Measurements from ENCODE around the gene HRH2. TPM values are rescaled to one million over a fixed set of nuclear protein-coding genes. Genes with fewer than 3 reads are reported as not detected.

Gene HRH2
- total RNA-seq, 2 experiments from 2014 or later, result 8.7 to 10.0 TPM

DNA sequence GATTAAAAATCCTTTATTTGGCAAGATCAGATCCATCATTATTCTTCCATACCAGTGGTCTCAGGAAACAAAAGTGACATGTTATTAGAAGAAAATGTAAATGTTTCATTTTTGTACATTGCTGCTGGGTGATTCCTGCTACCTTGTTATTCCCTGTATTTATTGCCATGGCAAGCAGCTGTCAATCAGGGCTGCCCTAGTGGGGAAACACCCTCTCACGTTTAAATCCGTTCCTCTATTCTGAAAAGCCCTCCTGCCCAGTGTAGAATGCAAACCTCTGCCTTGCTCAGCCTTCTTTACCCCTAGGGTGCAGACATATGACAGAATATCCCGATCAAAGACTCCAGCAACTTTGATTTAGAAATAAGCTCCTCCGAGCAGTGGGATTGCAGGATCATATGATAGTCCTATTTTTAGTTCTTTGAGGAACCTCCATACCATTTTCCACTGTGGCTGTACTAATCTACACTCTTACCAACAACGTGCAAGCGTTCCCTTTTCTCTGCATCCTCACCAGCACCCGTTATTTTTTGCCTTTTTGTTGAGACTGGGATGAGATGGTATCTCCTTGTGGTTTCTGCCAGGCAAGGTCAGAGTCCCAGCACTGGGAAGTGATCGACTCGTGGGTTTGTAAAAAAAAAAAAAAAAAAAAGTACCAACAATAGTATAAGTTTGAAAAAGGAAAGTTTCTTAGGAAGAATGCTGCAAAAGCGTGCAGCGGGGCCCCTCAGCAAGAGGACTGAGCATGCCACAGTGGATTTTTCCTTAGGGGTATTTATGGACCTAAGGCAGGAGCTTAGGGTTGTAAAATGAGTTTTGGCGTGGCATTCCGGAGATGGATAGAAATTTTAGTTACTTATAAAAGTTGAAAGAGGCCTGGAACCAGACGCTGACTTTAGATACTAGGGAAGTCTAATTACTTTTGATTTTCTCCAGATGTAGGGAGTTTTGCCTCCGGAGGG, 66.7 kb downstream of the HRH2 start:
- CTCF ChIA-PET, result interaction anchor here (0.6 to 1.2 kb wide), 4 partner anchors 9 to 757 kb away, joined by 3 to 5 read pairs (median 4); no protein-coding TSS in a partner anchor
- Mint-ChIP-seq H3K9me3 (no peaks in the 10 kb centered on the region), H3K27me3 (ENCODE audit: low read depth) (peaks cover 5% of the 10 kb centered on the region), H3K27ac (no peak overlapping the region), H3K4me3 (no peak overlapping the region), H3K36me3 (ENCODE audit: low read depth) (no peaks in the 10 kb centered on the region), H3K4me1 (ENCODE audit: low read depth) (peaks cover 1% of the 10 kb centered on the region)
- intact Hi-C loops (cut with micrococcal nuclease), result loop anchor here (5.0 kb wide), 1 partner anchor 228 kb away; no protein-coding TSS in a partner anchor
- DNase-seq, result no peak

DNA sequence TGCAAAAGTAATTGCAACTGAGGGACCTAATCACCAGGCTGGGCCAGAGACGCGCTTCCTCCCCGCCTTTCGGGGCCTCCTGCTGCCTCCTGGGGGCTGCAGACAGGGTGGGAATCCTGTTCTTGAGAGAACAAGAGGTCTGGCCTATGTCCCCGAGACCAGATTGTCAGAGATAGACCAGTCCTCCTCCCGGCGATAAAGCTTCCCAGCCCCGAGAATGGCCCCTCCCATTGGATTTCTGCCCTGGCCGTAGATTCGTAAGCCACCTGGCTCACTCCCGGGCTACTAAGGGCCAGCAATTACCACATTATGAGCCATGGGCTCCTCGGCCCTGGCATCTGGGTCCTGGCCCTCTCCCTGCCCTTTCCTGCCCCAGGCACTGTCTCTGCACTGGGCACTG, 70.4 kb downstream of the HRH2 start:
- H3K27ac Mint-ChIP-seq, result no peak overlapping the region
- no peaks in the 10 kb centered on the region for H3K36me3 Mint-ChIP-seq (ENCODE audit: low read depth)
- CTCF ChIA-PET, result interaction anchor here (2.0 to 5.0 kb wide), 3 partner anchors 9 to 194 kb away, joined by 6 to 35 read pairs (median 12); no protein-coding TSS in a partner anchor
- peaks cover 7% of the 10 kb centered on the region for H3K4me1 Mint-ChIP-seq (ENCODE audit: low read depth)
- H3K27me3 Mint-ChIP-seq (ENCODE audit: low read depth), result peaks cover 7% of the 10 kb centered on the region
- no peak for DNase-seq
- no peaks in the 10 kb centered on the region for H3K9me3 Mint-ChIP-seq
- intact Hi-C loops (cut with micrococcal nuclease), result loop anchor here (2.0 to 5.0 kb wide), 2 partner anchors 144 to 224 kb away; no protein-coding TSS in a partner anchor
- H3K4me3 Mint-ChIP-seq, result no peak overlapping the region

DNA sequence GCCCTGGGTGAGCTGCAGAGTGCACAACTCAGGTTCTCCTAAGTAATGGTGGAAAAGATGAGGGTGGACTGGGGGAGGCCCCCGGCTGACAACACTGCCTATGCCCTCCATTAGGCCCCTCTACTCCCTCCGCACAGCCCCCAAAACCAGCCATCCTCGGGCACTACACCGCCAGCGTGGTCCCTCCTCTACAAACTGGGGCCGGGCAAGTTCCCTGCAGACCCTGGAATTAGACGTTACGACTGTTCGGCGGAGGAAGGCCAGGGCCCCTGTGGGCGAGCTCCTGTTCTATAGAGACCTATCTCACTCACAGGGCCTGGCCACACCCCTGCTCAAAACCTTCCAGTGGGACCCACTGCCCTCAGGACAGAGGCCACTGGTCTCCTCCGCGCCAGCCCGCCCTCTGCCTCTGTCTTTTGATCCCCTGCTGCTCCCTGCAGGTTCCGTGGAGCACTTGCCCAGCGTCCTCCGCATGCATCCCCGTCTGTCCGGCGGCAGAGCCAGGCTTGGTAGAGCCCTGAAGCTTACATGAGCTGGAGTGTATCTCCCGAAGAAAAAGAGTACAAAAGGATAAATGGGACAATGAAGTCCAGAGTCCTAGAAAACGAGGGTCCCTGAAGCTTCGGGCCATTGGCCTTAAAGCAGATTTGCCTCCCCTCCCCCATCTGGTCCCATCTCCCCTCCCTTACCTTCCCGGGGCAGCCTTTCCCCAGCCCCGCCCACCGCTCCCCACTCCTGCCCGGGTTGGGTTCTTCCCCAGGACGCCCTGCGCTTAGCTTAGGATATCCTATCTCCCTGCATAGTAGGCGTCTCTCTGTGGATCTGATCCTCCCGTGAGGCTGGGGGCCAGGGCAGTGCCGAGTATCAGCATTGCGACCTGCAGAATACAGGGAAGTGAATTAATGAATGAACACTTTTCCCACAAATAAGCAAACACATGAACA, 71.3 kb downstream of the HRH2 start:
- Mint-ChIP-seq H3K27me3 (ENCODE audit: low read depth) (peaks cover 7% of the 10 kb centered on the region), H3K4me1 (ENCODE audit: low read depth) (peaks cover 7% of the 10 kb centered on the region), H3K27ac (no peak overlapping the region), H3K36me3 (ENCODE audit: low read depth) (no peaks in the 10 kb centered on the region), H3K4me3 (no peak overlapping the region), H3K9me3 (no peaks in the 10 kb centered on the region)
- no peak for DNase-seq
- intact Hi-C loops (cut with micrococcal nuclease), result loop anchor here (2.0 to 5.0 kb wide), 2 partner anchors 144 to 223 kb away; no protein-coding TSS in a partner anchor
- CTCF ChIA-PET, result interaction anchor here (0.5 to 5.0 kb wide), 36 partner anchors 10 to 845 kb away, joined by 3 to 35 read pairs (median 4); partner anchors contain the start of gene CPLX2

DNA sequence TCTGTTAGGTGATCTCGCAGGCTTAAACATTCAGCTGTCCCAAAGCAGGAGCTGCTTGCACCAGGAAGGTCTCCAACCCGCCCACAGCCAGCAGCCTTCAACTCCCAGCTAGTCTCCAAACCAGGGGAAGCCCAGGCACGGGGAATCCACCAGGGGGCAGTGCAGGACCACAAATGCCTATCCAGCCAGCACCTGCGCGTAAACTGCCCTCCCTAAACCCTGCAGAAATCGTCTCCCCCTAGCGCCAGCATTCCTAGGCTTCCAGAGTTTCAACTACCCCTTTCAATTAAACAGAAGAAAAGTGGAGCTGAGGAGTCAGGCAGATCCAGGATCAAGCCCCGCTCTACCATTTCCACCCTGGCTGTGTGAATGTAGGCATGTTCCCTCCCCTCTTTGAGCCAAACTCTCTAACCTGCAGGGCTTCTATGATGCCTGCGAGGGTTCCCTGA, 72.0 kb downstream of the HRH2 start:
- H3K9me3 Mint-ChIP-seq, result no peaks in the 10 kb centered on the region
- H3K4me3 Mint-ChIP-seq, result no peak overlapping the region
- H3K27ac Mint-ChIP-seq, result no peak overlapping the region
- CTCF ChIA-PET, result interaction anchor here (0.6 to 5.0 kb wide), 36 partner anchors 11 to 844 kb away, joined by 3 to 35 read pairs (median 4); partner anchors contain the start of gene CPLX2
- peaks cover 7% of the 10 kb centered on the region for H3K27me3 Mint-ChIP-seq (ENCODE audit: low read depth)
- no peaks in the 10 kb centered on the region for H3K36me3 Mint-ChIP-seq (ENCODE audit: low read depth)
- intact Hi-C loops (cut with micrococcal nuclease), result loop anchor here (2.0 to 5.0 kb wide), 2 partner anchors 143 to 222 kb away; no protein-coding TSS in a partner anchor
- peaks cover 7% of the 10 kb centered on the region for H3K4me1 Mint-ChIP-seq (ENCODE audit: low read depth)
- DNase-seq, result peak; percentile 98

DNA sequence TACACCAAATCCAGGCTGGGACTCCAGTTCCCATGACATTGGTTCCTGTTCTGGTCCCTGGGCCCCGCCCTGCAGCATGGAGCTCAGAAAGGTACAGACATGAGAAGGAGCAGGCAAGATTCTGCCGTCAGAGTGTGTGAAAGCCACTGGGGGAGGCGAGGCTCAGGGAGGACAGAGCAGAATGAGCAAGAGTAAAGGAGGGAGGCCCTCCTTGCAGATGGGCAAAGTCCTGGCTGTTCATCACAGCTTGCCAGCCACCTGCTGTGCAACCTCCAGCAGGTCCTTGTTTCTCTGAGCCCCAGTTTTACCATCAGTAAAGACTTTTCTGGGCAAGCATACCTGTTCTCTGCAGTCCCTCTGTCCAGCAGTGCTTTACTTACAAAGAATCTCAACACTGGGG, 73.3 kb downstream of the HRH2 start:
- H3K4me1 Mint-ChIP-seq (ENCODE audit: low read depth), result peaks cover 7% of the 10 kb centered on the region
- H3K9me3 Mint-ChIP-seq, result no peaks in the 10 kb centered on the region
- peaks cover 7% of the 10 kb centered on the region for H3K27me3 Mint-ChIP-seq (ENCODE audit: low read depth)
- H3K4me3 Mint-ChIP-seq, result no peak overlapping the region
- DNase-seq, result no peak
- H3K27ac Mint-ChIP-seq, result no peak overlapping the region
- H3K36me3 Mint-ChIP-seq (ENCODE audit: low read depth), result no peaks in the 10 kb centered on the region
- CTCF ChIA-PET, result interaction anchor here (1.0 to 5.0 kb wide), 4 partner anchors 12 to 197 kb away, joined by 3 to 35 read pairs (median 12); no protein-coding TSS in a partner anchor
- intact Hi-C loops (cut with micrococcal nuclease), result no loop called here

DNA sequence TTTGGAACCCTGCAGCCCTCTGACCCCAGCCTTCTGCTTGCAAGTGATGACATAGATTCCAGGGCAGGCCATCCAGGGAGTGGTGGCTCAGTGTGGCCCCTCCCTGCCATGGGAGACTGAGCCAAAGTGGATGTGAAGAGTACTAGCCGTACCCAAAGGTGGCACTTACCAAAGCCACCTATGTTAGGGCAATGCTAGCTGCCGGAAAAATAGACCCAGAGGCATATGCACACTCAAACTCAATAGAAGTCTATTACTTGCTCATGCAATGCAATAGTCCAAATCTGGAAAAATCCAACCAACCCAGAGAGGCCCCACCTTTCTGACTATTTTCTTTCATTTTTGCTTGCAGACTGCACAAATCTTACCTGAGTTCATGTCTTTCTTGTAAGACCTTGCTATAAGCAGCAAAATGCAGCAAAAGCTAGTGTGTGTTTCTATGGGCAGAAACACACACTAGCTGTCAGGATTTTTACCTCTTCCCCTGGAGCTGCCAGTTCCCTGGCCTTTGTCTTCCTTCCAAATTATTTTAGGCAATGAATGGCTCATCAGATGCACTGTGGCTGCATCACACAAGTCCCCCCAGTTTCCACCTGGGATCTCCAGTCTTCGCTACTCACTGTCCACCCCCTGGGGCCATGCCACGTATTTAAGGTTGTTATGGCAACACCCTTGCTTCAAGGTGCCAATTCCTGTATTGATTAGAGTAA, 74.0 kb downstream of the HRH2 start:
- H3K9me3 Mint-ChIP-seq, result no peaks in the 10 kb centered on the region
- H3K4me1 Mint-ChIP-seq (ENCODE audit: low read depth), result peaks cover 7% of the 10 kb centered on the region
- H3K4me3 Mint-ChIP-seq, result no peak overlapping the region
- DNase-seq, result no peak
- no peak overlapping the region for H3K27ac Mint-ChIP-seq
- peaks cover 7% of the 10 kb centered on the region for H3K27me3 Mint-ChIP-seq (ENCODE audit: low read depth)
- intact Hi-C loops (cut with micrococcal nuclease), result no loop called here
- CTCF ChIA-PET, result interaction anchor here (0.5 to 5.0 kb wide), 3 partner anchors 13 to 198 kb away, joined by 4 to 35 read pairs (median 21); no protein-coding TSS in a partner anchor
- no peaks in the 10 kb centered on the region for H3K36me3 Mint-ChIP-seq (ENCODE audit: low read depth)

DNA sequence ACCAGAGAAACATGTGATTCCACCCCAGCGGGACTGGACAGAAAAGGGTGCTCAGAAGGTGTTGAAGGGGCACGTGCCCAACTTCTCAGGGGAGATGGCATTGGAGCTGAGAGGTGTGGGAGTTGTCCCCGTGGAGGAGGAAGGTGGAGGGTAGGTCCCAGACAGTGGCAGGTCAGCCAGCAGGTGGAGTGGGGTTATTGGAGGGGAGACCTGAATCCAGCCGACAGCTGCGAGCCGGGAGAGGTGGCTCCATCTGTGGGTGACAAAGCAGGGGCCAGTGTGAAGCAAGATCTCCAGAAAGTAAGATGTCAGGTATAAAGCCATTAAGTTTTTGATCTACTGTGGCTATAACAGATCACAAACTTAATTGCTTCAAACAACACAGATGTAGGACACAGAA, 75.1 kb downstream of the HRH2 start:
- CTCF ChIA-PET, result no interaction called here
- H3K27ac Mint-ChIP-seq, result no peak overlapping the region
- intact Hi-C loops (cut with micrococcal nuclease), result no loop called here

DNA sequence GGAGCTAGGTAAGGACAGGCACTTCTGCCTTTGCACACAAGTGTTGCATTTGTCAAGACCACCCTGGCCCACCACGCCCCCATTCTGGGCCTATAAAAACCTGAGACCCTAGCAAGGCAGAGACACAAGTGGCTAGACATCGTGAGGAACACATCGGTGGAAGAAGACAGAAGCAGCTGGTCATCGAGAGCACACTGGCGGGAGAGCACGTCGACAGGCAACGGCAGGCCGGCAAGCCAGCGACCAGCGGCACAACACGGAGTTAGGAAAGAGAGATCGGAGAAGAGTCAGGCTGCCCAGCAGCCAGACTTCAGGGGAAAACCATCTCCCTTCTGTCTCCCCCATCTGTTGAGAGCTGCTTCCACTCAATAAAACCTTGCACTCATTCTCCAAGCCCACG, 76.1 kb downstream of the HRH2 start:
- Mint-ChIP-seq H3K9me3 (no peaks in the 10 kb centered on the region), H3K36me3 (ENCODE audit: low read depth) (no peaks in the 10 kb centered on the region), H3K27me3 (ENCODE audit: low read depth) (peaks cover 6% of the 10 kb centered on the region), H3K4me1 (ENCODE audit: low read depth) (peaks cover 7% of the 10 kb centered on the region), H3K4me3 (no peak overlapping the region), H3K27ac (no peak overlapping the region)
- DNase-seq, result no peak
- CTCF ChIA-PET, result interaction anchor here (0.6 to 1.1 kb wide), 2 partner anchors 25 to 200 kb away, joined by 3 read pairs; no protein-coding TSS in a partner anchor
- intact Hi-C loops (cut with micrococcal nuclease), result no loop called here

More for the DNA sequence above, 75.1 kb downstream of the HRH2 start:
- peaks cover 7% of the 10 kb centered on the region for H3K4me1 Mint-ChIP-seq (ENCODE audit: low read depth)
- H3K9me3 Mint-ChIP-seq, result no peaks in the 10 kb centered on the region
- DNase-seq, result no peak
- H3K4me3 Mint-ChIP-seq, result no peak overlapping the region
- H3K36me3 Mint-ChIP-seq (ENCODE audit: low read depth), result no peaks in the 10 kb centered on the region
- H3K27me3 Mint-ChIP-seq (ENCODE audit: low read depth), result peaks cover 7% of the 10 kb centered on the region

DNA sequence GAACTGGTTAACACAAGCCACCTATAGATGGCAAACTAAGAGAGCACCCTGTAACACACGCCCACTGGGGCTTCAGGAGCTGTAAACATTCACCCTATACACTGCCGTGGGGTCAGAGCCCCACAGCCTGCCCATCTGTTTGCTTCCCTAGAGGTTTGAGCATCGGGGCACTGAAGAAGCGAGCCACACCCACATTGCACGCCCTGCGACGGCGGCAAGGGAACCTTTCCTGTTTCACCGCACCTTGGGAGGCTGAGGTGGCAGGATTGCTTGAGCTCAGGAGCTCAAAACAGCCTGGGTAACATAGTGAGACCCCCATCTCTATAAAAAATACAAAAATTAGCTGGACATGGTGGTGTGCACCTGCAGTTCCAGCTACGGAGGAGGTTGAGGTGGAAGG, 76.6 kb downstream of the HRH2 start:
- H3K4me3 Mint-ChIP-seq, result no peak overlapping the region
- intact Hi-C loops (cut with micrococcal nuclease), result no loop called here

DNA sequence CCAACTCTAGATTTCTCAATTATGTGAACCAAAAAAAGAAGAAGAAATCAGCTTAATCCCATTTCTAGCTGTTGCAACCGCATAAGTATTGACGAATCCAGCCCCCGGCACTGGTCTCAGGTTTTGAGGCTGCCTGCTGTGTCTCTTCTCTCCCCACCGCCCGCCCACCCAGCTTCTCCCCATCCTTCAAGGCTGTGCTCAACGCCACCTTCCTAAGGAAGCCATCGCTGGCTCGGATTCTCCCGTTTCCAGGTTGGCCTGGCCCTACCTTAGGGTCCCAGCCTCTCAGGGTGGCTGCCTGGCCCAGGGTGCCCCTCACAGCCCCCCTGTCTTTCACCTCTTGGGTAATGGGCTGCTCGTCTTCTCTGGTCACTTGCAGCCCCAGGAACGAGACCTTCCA, 77.8 kb downstream of the HRH2 start:
- Mint-ChIP-seq H3K4me1 (ENCODE audit: low read depth) (no peaks in the 10 kb centered on the region), H3K9me3 (no peaks in the 10 kb centered on the region), H3K27ac (no peak overlapping the region), H3K36me3 (ENCODE audit: low read depth) (no peaks in the 10 kb centered on the region), H3K4me3 (no peak overlapping the region), H3K27me3 (ENCODE audit: low read depth) (peaks cover 3% of the 10 kb centered on the region)
- CTCF ChIA-PET, result interaction anchor here (1.7 kb wide), 1 partner anchor 202 kb away, joined by 3 read pairs; no protein-coding TSS in a partner anchor
- no peak for DNase-seq
- intact Hi-C loops (cut with micrococcal nuclease), result no loop called here

More for the DNA sequence above, 76.6 kb downstream of the HRH2 start:
- Mint-ChIP-seq H3K36me3 (ENCODE audit: low read depth) (no peaks in the 10 kb centered on the region), H3K27ac (no peak overlapping the region), H3K27me3 (ENCODE audit: low read depth) (peaks cover 4% of the 10 kb centered on the region), H3K4me1 (ENCODE audit: low read depth) (peaks cover 7% of the 10 kb centered on the region), H3K9me3 (no peaks in the 10 kb centered on the region)
- CTCF ChIA-PET, result interaction anchor here (0.6 to 1.1 kb wide), 2 partner anchors 25 to 201 kb away, joined by 3 read pairs; no protein-coding TSS in a partner anchor
- no peak for DNase-seq

DNA sequence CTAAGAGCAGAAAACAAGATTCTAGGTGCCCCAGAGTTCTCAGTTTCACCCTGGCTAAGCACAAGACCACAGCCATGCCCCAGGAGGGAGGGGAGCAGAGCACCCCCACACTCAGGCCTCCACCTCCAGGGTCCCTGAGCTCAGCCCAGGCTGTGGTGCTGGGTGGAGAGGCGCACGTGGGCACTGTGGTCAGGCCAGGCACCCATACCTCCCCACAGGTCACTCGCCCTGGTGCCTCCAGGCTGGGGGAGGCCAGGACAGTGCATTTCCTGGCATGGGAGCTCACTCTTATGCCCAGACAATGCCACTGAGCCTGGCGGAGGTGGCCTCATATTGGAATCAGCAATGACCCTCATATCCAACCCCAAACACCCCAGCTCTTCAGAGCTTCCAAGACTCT, 78.8 kb downstream of the HRH2 start:
- no peaks in the 10 kb centered on the region for H3K4me1 Mint-ChIP-seq (ENCODE audit: low read depth)
- H3K9me3 Mint-ChIP-seq, result no peaks in the 10 kb centered on the region
- H3K27me3 Mint-ChIP-seq (ENCODE audit: low read depth), result peaks cover 9% of the 10 kb centered on the region
- no peak overlapping the region for H3K27ac Mint-ChIP-seq
- CTCF ChIA-PET, result interaction anchor here (1.7 kb wide), 1 partner anchor 203 kb away, joined by 3 read pairs; no protein-coding TSS in a partner anchor
- intact Hi-C loops (cut with micrococcal nuclease), result no loop called here
- no peak overlapping the region for H3K4me3 Mint-ChIP-seq
- no peak for DNase-seq
- H3K36me3 Mint-ChIP-seq (ENCODE audit: low read depth), result no peaks in the 10 kb centered on the region

Measured in activated naive CD4-positive, alpha-beta T cell treated with anti-CD3 and anti-CD28 coated beads for 36 hours (primary cell).